Measurements from ENCODE around the gene AVEN. TPM values are rescaled to one million over a fixed set of nuclear protein-coding genes. Genes with fewer than 3 reads are reported as not detected.

AVEN gene
- total RNA-seq, 2 experiments from 2014 or later = 8.9 to 11.8 TPM

DNA sequence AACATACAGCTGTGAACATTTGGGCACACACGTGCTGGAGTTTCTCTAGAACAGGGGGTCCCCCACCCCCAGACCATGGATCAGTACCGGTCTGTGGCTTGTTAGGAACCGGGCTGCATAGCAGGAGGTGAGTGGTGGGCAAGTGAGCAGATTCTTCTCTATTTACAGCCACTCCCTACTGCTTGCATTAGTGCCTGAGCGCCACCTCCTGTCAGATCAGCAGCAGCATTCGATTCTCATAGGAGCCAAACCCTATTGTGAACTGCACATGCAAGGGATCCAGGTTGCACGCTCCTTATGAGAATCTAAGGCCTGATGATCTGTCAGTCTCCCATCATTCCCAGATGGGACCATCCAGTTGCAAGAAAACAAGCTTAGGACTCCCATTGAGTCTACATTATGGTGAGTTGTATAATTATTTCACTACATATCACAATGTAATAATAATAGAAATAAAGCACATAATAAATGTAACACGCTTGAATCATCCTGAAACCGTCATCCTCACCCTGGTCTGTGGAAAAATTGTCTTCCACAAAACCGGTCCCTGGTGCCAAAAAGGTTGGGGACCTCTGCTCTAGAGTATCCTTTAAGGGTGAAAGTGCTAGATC lies 44.9 kb downstream of the AVEN start:
- CTCF ChIA-PET = interaction anchor here (1.9 kb wide), 1 partner anchor 13 kb away, joined by 5 read pairs; no protein-coding TSS in a partner anchor
- Mint-ChIP-seq H3K27me3 (no peaks in the 10 kb centered on the region), H3K4me3 (no peak overlapping the region), H3K36me3 (no peaks in the 10 kb centered on the region), H3K9me3 (ENCODE audit: low read depth) (no peaks in the 10 kb centered on the region), H3K27ac (no peak overlapping the region), H3K4me1 (no peaks in the 10 kb centered on the region)
- ATAC-seq = no peak
- no peak for DNase-seq

- H3K27ac Mint-ChIP-seq = no peak overlapping the region
- no peak overlapping the region for H3K4me3 Mint-ChIP-seq
- peaks cover 4% of the 10 kb centered on the region for H3K4me1 Mint-ChIP-seq
- H3K27me3 Mint-ChIP-seq = no peaks in the 10 kb centered on the region
- no peaks in the 10 kb centered on the region for H3K36me3 Mint-ChIP-seq
- no peaks in the 10 kb centered on the region for H3K9me3 Mint-ChIP-seq (ENCODE audit: low read depth)
- DNase-seq = no peak
- no peak for ATAC-seq
- CTCF ChIA-PET = no interaction called here
Measured at GRCh38 chr15:33988384-33988783, 50.6 kb downstream of the AVEN start.

DNA sequence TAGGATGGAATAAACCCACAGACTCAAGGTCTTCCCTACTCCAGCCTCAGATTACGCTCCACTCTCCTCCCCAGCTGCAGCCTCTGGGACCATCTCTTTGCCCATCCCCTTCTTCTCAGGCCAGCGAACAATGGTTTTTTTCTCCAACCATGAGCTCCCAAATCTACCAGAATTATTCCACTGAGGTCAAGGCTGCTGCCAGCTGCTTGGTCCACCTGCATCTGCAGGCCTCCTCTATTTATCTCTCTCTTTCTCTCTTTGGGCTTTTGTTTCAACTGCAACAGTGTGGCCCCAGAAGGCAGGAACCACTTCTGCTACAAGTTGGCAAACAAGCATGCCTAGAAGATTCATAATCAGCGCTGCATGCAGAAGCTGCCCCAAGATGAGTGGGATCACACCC lies 51.6 kb downstream of the AVEN start:
- H3K27me3 Mint-ChIP-seq = no peaks in the 10 kb centered on the region
- CTCF ChIA-PET = no interaction called here
- DNase-seq (no peak), ATAC-seq (no peak)
- H3K4me3 Mint-ChIP-seq = no peak overlapping the region
- H3K36me3 Mint-ChIP-seq = no peaks in the 10 kb centered on the region
- no peaks in the 10 kb centered on the region for H3K9me3 Mint-ChIP-seq (ENCODE audit: low read depth)
- H3K4me1 Mint-ChIP-seq = peaks cover 8% of the 10 kb centered on the region
- no peak overlapping the region for H3K27ac Mint-ChIP-seq

DNA sequence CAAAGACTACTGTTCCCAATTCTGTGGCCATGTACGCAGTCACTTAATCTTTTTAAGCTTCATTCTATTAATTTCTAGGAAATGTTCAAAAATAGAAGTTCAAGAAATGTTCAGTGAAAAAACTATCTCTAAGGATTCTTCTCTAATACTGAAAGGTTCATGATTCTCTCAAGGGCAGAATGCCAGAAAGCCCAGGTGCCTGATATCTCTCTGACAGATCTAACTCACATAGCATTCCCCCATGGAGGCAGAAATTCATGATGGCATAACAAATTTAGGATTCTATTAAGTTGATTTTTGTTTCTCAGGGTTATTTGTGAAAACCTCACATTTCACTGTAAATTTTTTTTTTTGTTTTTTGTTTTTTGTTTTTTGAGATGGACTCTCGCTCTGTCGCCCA lies 53.3 kb downstream of the AVEN start:
- H3K27ac Mint-ChIP-seq = no peak overlapping the region
- CTCF ChIA-PET = no interaction called here

GRCh38 chr15:33985287-33985686 lies 53.7 kb downstream of the AVEN start:
- ATAC-seq = no peak

More for the DNA sequence above, 53.3 kb downstream of the AVEN start:
- peaks cover 8% of the 10 kb centered on the region for H3K4me1 Mint-ChIP-seq
- no peaks in the 10 kb centered on the region for H3K9me3 Mint-ChIP-seq (ENCODE audit: low read depth)
- no peak overlapping the region for H3K4me3 Mint-ChIP-seq
- H3K27me3 Mint-ChIP-seq = no peaks in the 10 kb centered on the region
- ATAC-seq (no peak), DNase-seq (no peak)
- H3K36me3 Mint-ChIP-seq = no peaks in the 10 kb centered on the region

GRCh38 chr15:33982516-33982915 lies 56.5 kb downstream of the AVEN start:
- no peaks in the 10 kb centered on the region for H3K36me3 Mint-ChIP-seq
- ATAC-seq (no peak), DNase-seq (no peak)
- H3K9me3 Mint-ChIP-seq (ENCODE audit: low read depth) = no peaks in the 10 kb centered on the region
- no peak overlapping the region for H3K4me3 Mint-ChIP-seq
- peaks cover 10% of the 10 kb centered on the region for H3K4me1 Mint-ChIP-seq
- no peak overlapping the region for H3K27ac Mint-ChIP-seq
- CTCF ChIA-PET = no interaction called here
- H3K27me3 Mint-ChIP-seq = no peaks in the 10 kb centered on the region

More at GRCh38 chr15:33985287-33985686, 53.7 kb downstream of the AVEN start:
- Mint-ChIP-seq H3K9me3 (ENCODE audit: low read depth) (no peaks in the 10 kb centered on the region), H3K27me3 (no peaks in the 10 kb centered on the region), H3K4me3 (no peak overlapping the region), H3K36me3 (no peaks in the 10 kb centered on the region), H3K27ac (no peak overlapping the region), H3K4me1 (peaks cover 8% of the 10 kb centered on the region)
- no peak for DNase-seq
- CTCF ChIA-PET = no interaction called here

DNA sequence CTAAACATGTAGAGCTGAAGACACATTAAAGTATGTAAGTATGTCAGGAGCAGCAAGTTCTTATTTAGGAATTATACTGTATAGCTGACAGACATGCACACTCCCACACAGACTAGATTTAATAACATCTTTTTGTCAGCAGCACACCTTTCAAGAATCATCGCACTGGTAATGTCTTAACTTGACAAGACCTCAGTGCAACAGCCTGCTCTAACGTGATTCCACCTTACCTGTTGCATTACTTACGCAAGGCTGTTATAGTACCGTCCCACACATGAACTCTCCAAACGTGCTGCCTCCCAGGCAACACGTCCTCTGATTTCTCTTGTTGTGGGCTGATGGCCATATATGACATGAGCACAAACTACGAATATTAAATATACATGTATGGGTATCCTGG lies 58.8 kb downstream of the AVEN start:
- CTCF ChIA-PET = interaction anchor here (0.9 kb wide), 1 partner anchor 16 kb away, joined by 3 read pairs; no protein-coding TSS in a partner anchor
- Mint-ChIP-seq H3K4me1 (peaks cover 10% of the 10 kb centered on the region), H3K36me3 (no peaks in the 10 kb centered on the region), H3K27ac (no peak overlapping the region), H3K4me3 (no peak overlapping the region), H3K9me3 (ENCODE audit: low read depth) (no peaks in the 10 kb centered on the region), H3K27me3 (no peaks in the 10 kb centered on the region)
- DNase-seq (no peak), ATAC-seq (no peak)

DNA sequence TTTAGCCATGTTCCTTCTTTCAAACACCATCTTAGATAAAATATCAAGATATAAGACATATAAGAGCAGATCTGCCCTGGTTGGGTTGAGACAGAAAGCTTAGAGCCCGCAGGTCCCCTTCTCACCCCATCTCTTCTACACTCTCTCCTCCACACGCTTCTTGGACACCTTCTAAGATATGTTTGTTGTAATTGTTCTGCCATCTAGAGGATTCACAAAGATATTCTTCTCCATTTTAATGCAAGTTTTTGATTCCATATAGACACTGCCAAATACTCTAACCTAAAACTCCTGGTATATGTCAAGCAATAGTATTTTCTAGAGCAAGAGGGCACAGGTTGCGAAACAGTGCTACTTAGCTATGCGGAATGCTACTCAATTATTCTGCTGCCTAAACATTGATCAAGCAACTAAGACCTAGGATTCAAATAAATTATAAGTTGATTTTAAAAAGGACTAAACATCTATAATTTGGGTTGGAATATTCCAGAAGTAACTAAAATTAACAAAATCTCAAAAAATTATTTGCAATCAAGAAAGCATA lies 63.9 kb downstream of the AVEN start:
- Mint-ChIP-seq H3K9me3 (ENCODE audit: low read depth) (no peaks in the 10 kb centered on the region), H3K4me1 (peaks cover 3% of the 10 kb centered on the region), H3K36me3 (no peaks in the 10 kb centered on the region), H3K27ac (no peak overlapping the region), H3K4me3 (no peak overlapping the region), H3K27me3 (no peaks in the 10 kb centered on the region)
- ATAC-seq = no peak
- CTCF ChIA-PET = no interaction called here
- no peak for DNase-seq

GRCh38 chr15:33971811-33972210 lies 67.2 kb downstream of the AVEN start:
- H3K27me3 Mint-ChIP-seq = no peaks in the 10 kb centered on the region
- CTCF ChIA-PET = no interaction called here
- H3K27ac Mint-ChIP-seq = no peak overlapping the region
- no peaks in the 10 kb centered on the region for H3K36me3 Mint-ChIP-seq
- ATAC-seq (no peak), DNase-seq (no peak)
- no peaks in the 10 kb centered on the region for H3K4me1 Mint-ChIP-seq
- H3K9me3 Mint-ChIP-seq (ENCODE audit: low read depth) = no peaks in the 10 kb centered on the region
- H3K4me3 Mint-ChIP-seq = no peak overlapping the region

GRCh38 chr15:33968821-33969220 lies 70.2 kb downstream of the AVEN start:
- Mint-ChIP-seq H3K36me3 (no peaks in the 10 kb centered on the region), H3K9me3 (ENCODE audit: low read depth) (no peaks in the 10 kb centered on the region), H3K4me1 (no peaks in the 10 kb centered on the region), H3K27ac (no peak overlapping the region), H3K4me3 (no peak overlapping the region), H3K27me3 (no peaks in the 10 kb centered on the region)
- DNase-seq = no peak
- no peak for ATAC-seq
- CTCF ChIA-PET = interaction anchor here (0.8 to 0.9 kb wide), 2 partner anchors 8 to 232 kb away, joined by 3 read pairs; no protein-coding TSS in a partner anchor

DNA sequence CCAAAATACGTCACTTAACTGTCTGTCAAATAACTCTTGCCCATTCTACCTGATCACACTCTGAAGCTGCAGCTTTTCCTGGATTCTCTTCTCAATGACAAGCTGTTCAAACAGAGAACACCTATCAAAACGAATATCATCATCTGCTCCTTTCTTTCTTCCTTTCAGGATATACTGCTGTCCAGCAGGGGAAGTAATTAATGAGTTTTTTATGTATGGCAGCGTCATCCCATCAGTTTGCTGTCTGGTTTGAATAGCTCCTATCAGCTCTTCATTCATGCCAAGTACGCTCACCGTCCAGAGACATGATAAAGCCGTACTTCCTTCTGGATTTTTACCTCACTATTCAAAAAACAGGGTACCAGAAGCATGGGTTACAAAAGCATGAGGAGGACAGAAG lies 70.8 kb downstream of the AVEN start, which contains the start of gene CHRM5:
TSS of gene CHRM5 (plus strand) at position 274 of the 400 bp plus-strand sequence. CDS start 94,221 bp downstream, outside the sequence.
- Mint-ChIP-seq H3K9me3 (ENCODE audit: low read depth) (no peaks in the 10 kb centered on the region), H3K27ac (no peak within 1 kb of the TSS), H3K27me3 (no peaks in the 10 kb centered on the region), H3K36me3 (no peaks in the 10 kb centered on the region), H3K4me1 (no peaks in the 10 kb centered on the region), H3K4me3 (no peak within 1 kb of the TSS)
- CTCF ChIA-PET = interaction anchor here (0.8 to 0.9 kb wide), 2 partner anchors 8 to 231 kb away, joined by 3 read pairs; no protein-coding TSS in a partner anchor
- DNase-seq (no peak), ATAC-seq (no peak)

DNA sequence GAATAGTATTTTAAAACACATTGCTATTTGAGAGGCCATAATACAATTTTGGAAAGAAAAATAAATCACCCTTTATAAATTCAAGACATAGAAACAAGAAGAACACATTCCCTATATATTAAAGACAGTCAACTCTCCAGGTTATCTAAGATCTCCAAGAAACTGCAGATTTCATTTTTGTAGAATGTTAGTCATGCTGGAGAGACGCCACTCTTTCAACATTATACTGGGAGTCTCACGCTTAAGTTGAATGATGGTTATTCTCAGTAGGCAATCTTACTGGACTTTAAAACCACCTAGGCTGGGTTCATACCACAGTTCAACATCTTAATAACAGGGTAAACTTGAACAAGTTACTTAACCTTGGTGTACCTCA lies 74.4 kb downstream of the AVEN start:
- Mint-ChIP-seq H3K27ac (no peak overlapping the region), H3K4me1 (no peaks in the 10 kb centered on the region), H3K36me3 (no peaks in the 10 kb centered on the region), H3K9me3 (ENCODE audit: low read depth) (no peaks in the 10 kb centered on the region), H3K27me3 (no peaks in the 10 kb centered on the region), H3K4me3 (no peak overlapping the region)
- CTCF ChIA-PET = interaction anchor here (0.7 to 1.2 kb wide), 6 partner anchors 9 to 229 kb away, joined by 3 to 6 read pairs (median 3); no protein-coding TSS in a partner anchor
- DNase-seq (no peak), ATAC-seq (no peak)

DNA sequence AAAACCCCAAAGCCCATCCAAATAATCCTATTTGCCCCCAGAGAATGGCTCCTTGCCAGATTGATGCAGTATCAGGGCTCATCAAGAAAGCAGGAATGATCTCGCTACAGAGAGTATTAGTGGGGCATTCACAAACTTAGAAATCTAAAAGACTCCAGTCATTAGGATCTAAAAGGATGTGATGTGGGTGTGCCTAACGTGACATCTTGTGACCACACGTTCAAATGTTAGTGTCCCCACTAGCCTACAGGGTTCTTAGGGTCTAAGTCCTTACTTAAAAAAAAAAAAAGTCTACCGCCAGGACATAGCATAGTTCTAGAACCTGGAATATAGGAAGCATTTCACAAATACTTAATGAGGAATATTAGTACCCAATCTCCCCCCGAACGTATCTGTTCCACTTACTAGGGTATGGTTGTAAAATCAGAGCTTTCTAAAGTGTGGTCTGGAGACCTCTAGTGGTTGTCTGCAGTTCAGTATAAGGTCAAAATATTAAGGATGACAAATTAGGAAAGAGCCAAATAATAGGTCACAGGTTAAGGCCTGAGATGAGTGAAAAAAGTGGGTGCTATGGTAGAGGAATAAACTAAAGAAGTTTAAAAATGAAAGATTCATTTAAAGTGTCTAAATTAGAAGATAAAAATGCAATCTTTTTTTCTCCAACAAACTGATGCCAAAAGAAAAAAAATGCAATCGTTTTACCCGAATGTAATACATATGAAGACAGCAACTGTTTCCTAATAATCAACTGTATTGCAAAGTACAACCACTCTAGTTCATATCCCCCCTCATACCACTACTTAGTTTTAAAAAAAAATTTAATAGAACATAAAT lies 75.0 kb downstream of the AVEN start:
- Mint-ChIP-seq H3K4me3 (no peak overlapping the region), H3K27ac (no peak overlapping the region), H3K4me1 (no peaks in the 10 kb centered on the region), H3K36me3 (no peaks in the 10 kb centered on the region), H3K27me3 (no peaks in the 10 kb centered on the region), H3K9me3 (ENCODE audit: low read depth) (no peaks in the 10 kb centered on the region)
- DNase-seq = no peak
- ATAC-seq = no peak
- CTCF ChIA-PET = interaction anchor here (0.7 to 1.2 kb wide), 7 partner anchors 8 to 229 kb away, joined by 3 to 6 read pairs (median 3); no protein-coding TSS in a partner anchor

Measured in activated CD8-positive, alpha-beta memory T cell treated with anti-CD3 and anti-CD28 coated beads, Interleukin-2, amount 10 ng/mL, durations not matched to agents 7 days and 5 days (primary cell).